Measurements from ENCODE around the gene GAK. TPM values are rescaled to one million over a fixed set of nuclear protein-coding genes. Genes with fewer than 3 reads are reported as not detected.

Gene GAK
- total and polyA plus RNA-seq, 2 of the 4 experiments (the other 2 are of a cell fraction), result 45.1 to 133 TPM

DNA sequence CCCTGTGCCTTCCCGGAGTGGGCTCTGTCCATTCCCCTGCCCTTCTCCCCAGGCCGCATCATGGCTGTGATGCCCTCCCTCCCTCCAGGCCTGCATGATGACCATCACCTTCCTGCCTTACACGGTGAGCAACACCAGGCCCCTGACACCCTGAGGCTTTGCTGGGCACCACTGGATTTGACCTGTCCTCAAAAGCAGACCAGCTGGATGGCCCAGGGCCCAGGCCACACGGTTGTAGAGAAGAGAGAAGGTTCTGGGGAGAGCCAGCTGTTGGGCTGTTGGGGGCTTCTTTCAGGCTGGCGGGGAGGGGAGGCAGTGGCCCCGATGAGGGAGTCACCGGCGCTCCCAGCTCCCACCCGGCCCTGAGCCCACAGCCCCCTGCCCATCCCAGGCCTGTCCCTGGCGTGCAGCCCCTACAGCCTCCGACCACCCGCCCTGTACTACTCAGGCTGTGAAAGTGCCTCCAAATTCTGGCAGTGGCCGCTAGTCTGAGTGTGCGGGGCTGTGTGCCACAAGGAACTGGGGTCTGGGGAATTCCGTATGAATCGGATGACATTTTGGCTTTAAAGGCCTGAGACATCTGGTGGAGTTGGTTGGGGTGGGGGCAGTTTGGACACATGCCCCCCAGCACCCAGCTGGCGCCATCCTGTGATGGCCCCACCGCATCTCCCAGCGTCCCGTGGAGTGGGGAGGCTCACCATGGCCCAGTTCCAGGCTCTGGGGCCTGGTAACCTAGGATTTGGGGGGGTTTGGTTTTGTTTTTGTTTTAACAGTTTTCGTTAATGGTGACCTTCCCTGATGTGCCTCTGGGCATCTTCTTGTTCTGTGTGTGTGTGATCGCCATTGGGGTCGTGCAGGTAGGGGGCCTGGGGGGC, 19.7 kb upstream of the GAK start (continued):
- TF ChIP-seq RCOR1 (IDR thresholded peaks at IDR 0.05; ENCODE audit: insufficient replicate concordance, low read length), result no peak

DNA sequence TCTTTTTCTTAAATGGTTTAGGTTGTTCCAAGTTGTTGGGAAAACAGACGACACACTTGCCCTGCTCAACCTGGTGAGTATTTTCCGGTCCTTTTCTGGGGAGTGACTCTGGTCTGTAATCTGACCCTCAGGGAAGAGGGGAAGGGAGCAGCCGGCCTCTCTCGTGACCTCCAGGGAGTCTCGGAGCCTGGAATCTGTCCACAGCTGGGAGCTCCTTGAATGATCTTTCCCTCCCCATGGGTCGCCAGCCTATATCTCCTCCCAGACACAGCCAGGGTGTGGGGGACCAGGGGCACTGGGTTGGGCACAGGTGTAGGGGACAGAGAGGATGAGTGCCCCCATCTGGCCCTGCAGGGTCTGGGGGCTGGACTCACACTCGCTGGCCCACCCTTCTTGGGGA, 19.1 kb upstream of the GAK start:
- Histone ChIP-seq H2BK15ac (ENCODE audit: low read depth, low read length) (no peak overlapping the region), H2BK5ac (ENCODE audit: low read depth, low read length, poor library complexity, severe bottlenecking) (no peak overlapping the region), H3K27me3 (ENCODE audit: control insufficient read depth, insufficient read depth, low read length) (no peaks in the 10 kb centered on the region), H3K14ac (replicated peaks; ENCODE audit: low read depth, low read length) (no peak overlapping the region), H3K4ac (ENCODE audit: low read depth, low read length) (no peak overlapping the region), H3K9me1 (ENCODE audit: insufficient read depth, low read length) (0 out of 2 replicates have a peak, but pooled peaks cover 5% of the 10 kb centered on the region), H2AFZ (replicated peaks; ENCODE audit: low read length, poor library complexity) (no peak overlapping the region), H3K56ac (ENCODE audit: extremely low read depth, insufficient read depth, low read length) (no peak overlapping the region), H3K4me1 (ENCODE audit: control insufficient read depth, insufficient read depth, low read length) (no peaks in the 10 kb centered on the region), H2AK9ac (replicated peaks; ENCODE audit: low read depth, low read length, poor library complexity) (no peak overlapping the region), H3K9ac (ENCODE audit: low read depth, low read length) (no peak overlapping the region), H2AK5ac (ENCODE audit: low read depth, low read length) (no peak overlapping the region), H3K23ac (ENCODE audit: low read depth, low read length) (no peak overlapping the region), H2BK120ac (ENCODE audit: low read depth, low read length) (no peak overlapping the region), H4K20me1 (ENCODE audit: insufficient read depth, low read length) (peaks cover 11% of the 10 kb centered on the region; the same call in 1 of the 2 replicates), H3K36me3 (ENCODE audit: control insufficient read depth, insufficient read depth, low read length) (peaks cover 7% of the 10 kb centered on the region), H4K8ac (ENCODE audit: low read depth in 2 of 2, low read length in 2 of 2) (no peak overlapping the region), H4K5ac (ENCODE audit: low read depth, low read length) (no peak overlapping the region), H3K9me3 (ENCODE audit: control insufficient read depth, insufficient read depth, low read length) (no peaks in the 10 kb centered on the region), H3K27ac (ENCODE audit: insufficient read depth, low read length) (no peak overlapping the region), H4K91ac (ENCODE audit: insufficient read depth, low read depth, low read length) (no peak overlapping the region), H3K18ac (ENCODE audit: low read depth, low read length) (no peak overlapping the region), H3K4me2 (ENCODE audit: low read depth, low read length) (no peak overlapping the region), H3K79me1 (ENCODE audit: low read depth in 1 of 2, low read length in 2 of 2) (no peaks in the 10 kb centered on the region), H2BK20ac (ENCODE audit: low read depth, low read length) (no peak overlapping the region), H3K4me3 (ENCODE audit: insufficient read depth, low read depth, low read length) (no peak overlapping the region)
- intact Hi-C loops (cut with micrococcal nuclease), result no loop called here
- ChIA-PET CTCF (no interaction called here), POLR2A (ENCODE audit: unreplicated experiment) (no interaction called here)
- DNase-seq (no peak), ATAC-seq (ENCODE audit: low read depth) (no peak)
- BruUV-seq (replicated peaks), result no TSS peak
- in situ Hi-C loops (cut with MboI; ENCODE audit: low sequenced_read_pairs), result no loop called here
- 60% methylated on average over 1 of the region's 7 CpGs; no CpG with 5 or more reads in 1 of the 2 experiments for WGBS, 2 experiments (ENCODE audit: extremely low coverage in 2 of 2, insufficient read length in 1 of 2)
- dilution Hi-C loops (cut with HindIII; ENCODE audit: low sequenced_read_pairs, unreplicated experiment), result no loop called here
- TF ChIP-seq, protein P1, sequence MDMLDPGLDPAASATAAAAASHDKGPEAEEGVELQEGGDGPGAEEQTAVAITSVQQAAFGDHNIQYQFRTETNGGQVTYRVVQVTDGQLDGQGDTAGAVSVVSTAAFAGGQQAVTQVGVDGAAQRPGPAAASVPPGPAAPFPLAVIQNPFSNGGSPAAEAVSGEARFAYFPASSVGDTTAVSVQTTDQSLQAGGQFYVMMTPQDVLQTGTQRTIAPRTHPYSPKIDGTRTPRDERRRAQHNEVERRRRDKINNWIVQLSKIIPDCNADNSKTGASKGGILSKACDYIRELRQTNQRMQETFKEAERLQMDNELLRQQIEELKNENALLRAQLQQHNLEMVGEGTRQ (IDR thresholded peaks at IDR 0.05; ENCODE audit: low read depth, low read length), result no peak
- TF ChIP-seq MAZ (IDR thresholded peaks at IDR 0.05; ENCODE audit: borderline replicate concordance, low read depth, low read length), result no peak

All from IMR-90 (cell line).